Measurements from ENCODE around the gene IKBIP. TPM values are rescaled to one million over a fixed set of nuclear protein-coding genes. Genes with fewer than 3 reads are reported as not detected.
"Not testable (repeated sequence)": the region's sequence is repeated elsewhere in the genome, so short reads cannot be mapped to it uniquely, and the experiment has no call there.

IKBIP gene
- total and polyA plus RNA-seq, 9 donors = 22.2 to 34.8 (median 23.7) TPM

GRCh38 chr12:98579835-98580234, 64.8 kb downstream of the IKBIP start:
- no peak overlapping the region for H3K4me3 ChIP-seq (ENCODE audit: low read length)
- no peaks in the 10 kb centered on the region for H3K36me3 ChIP-seq (ENCODE audit: control insufficient read depth, insufficient read depth, low read length)
- no peaks in the 10 kb centered on the region for H3K4me1 ChIP-seq (ENCODE audit: control insufficient read depth, insufficient read depth, low read length)
- H3K9me3 ChIP-seq (replicated peaks; ENCODE audit: control insufficient read depth, low read depth, low read length) = no peaks in the 10 kb centered on the region
- DNase-seq = no peak
- H3K27me3 ChIP-seq (ENCODE audit: control insufficient read depth, insufficient read depth, low read length) = no peaks in the 10 kb centered on the region
- 83% methylated on average over 3 of the region's 3 CpGs for WGBS (ENCODE audit: insufficient coverage)
- no peak overlapping the region for H3K27ac ChIP-seq (ENCODE audit: low read length)

- no peaks in the 10 kb centered on the region for H3K9me3 ChIP-seq (replicated peaks; ENCODE audit: control insufficient read depth, low read depth, low read length)
Observed at GRCh38 chr12:98579347-98579746, 65.2 kb downstream of the IKBIP start.

GRCh38 chr12:98578821-98579220, 65.8 kb downstream of the IKBIP start:
- Histone ChIP-seq H3K4me3 (ENCODE audit: low read length) (no peak overlapping the region), H3K27me3 (ENCODE audit: control insufficient read depth, insufficient read depth, low read length) (no peaks in the 10 kb centered on the region), H3K27ac (ENCODE audit: low read length) (no peak overlapping the region), H3K9me3 (replicated peaks; ENCODE audit: control insufficient read depth, low read depth, low read length) (no peaks in the 10 kb centered on the region), H3K4me1 (ENCODE audit: control insufficient read depth, insufficient read depth, low read length) (no peaks in the 10 kb centered on the region), H3K36me3 (ENCODE audit: control insufficient read depth, insufficient read depth, low read length) (no peaks in the 10 kb centered on the region)
- no CpG with 5 or more reads among the region's 2 CpGs for WGBS (ENCODE audit: insufficient coverage)
- DNase-seq = no peak

More at GRCh38 chr12:98579347-98579746, 65.2 kb downstream of the IKBIP start:
- Histone ChIP-seq H3K27ac (ENCODE audit: low read length) (no peak overlapping the region), H3K27me3 (ENCODE audit: control insufficient read depth, insufficient read depth, low read length) (no peaks in the 10 kb centered on the region), H3K4me1 (ENCODE audit: control insufficient read depth, insufficient read depth, low read length) (no peaks in the 10 kb centered on the region), H3K36me3 (ENCODE audit: control insufficient read depth, insufficient read depth, low read length) (no peaks in the 10 kb centered on the region), H3K4me3 (ENCODE audit: low read length) (no peak overlapping the region)
- no peak for DNase-seq
- 59% methylated on average over 3 of the region's 5 CpGs for WGBS (ENCODE audit: insufficient coverage)

GRCh38 chr12:98578392-98578791, 66.2 kb downstream of the IKBIP start:
- no CpG with 5 or more reads among the region's 1 CpG for WGBS (ENCODE audit: insufficient coverage)

GRCh38 chr12:98576795-98577194, 67.8 kb downstream of the IKBIP start:
- no CpG with 5 or more reads among the region's 2 CpGs for WGBS (ENCODE audit: insufficient coverage)

More at GRCh38 chr12:98578392-98578791, 66.2 kb downstream of the IKBIP start:
- H3K4me1 ChIP-seq (ENCODE audit: control insufficient read depth, insufficient read depth, low read length) = no peaks in the 10 kb centered on the region
- no peak overlapping the region for H3K27ac ChIP-seq (ENCODE audit: low read length)
- no peak overlapping the region for H3K4me3 ChIP-seq (ENCODE audit: low read length)
- no peaks in the 10 kb centered on the region for H3K27me3 ChIP-seq (ENCODE audit: control insufficient read depth, insufficient read depth, low read length)
- no peaks in the 10 kb centered on the region for H3K9me3 ChIP-seq (replicated peaks; ENCODE audit: control insufficient read depth, low read depth, low read length)
- no peak for DNase-seq
- no peaks in the 10 kb centered on the region for H3K36me3 ChIP-seq (ENCODE audit: control insufficient read depth, insufficient read depth, low read length)

GRCh38 chr12:98575013-98575412, 69.6 kb downstream of the IKBIP start:
- Histone ChIP-seq H3K9me3 (replicated peaks; ENCODE audit: control insufficient read depth, low read depth, low read length) (no peaks in the 10 kb centered on the region), H3K4me3 (ENCODE audit: low read length) (no peak overlapping the region), H3K27ac (ENCODE audit: low read length) (no peak overlapping the region), H3K4me1 (ENCODE audit: control insufficient read depth, insufficient read depth, low read length) (no peaks in the 10 kb centered on the region), H3K36me3 (ENCODE audit: control insufficient read depth, insufficient read depth, low read length) (no peaks in the 10 kb centered on the region), H3K27me3 (ENCODE audit: control insufficient read depth, insufficient read depth, low read length) (no peaks in the 10 kb centered on the region)
- 86% methylated on average over 1 of the region's 4 CpGs for WGBS (ENCODE audit: insufficient coverage)
- DNase-seq = no peak

More at GRCh38 chr12:98576795-98577194, 67.8 kb downstream of the IKBIP start:
- not testable (repeated sequence) for DNase-seq; H3K27ac ChIP-seq (ENCODE audit: low read length); H3K9me3 ChIP-seq (replicated peaks; ENCODE audit: control insufficient read depth, low read depth, low read length); H3K4me3 ChIP-seq (ENCODE audit: low read length); H3K27me3 ChIP-seq (ENCODE audit: control insufficient read depth, insufficient read depth, low read length); H3K36me3 ChIP-seq (ENCODE audit: control insufficient read depth, insufficient read depth, low read length); H3K4me1 ChIP-seq (ENCODE audit: control insufficient read depth, insufficient read depth, low read length)

Other genes with a start within 250 kb of the IKBIP start
- gene TMPO, start 129.2 kb downstream of the IKBIP start, total RNA-seq = 91.0 TPM
- 100 to 1,000 TPM in 1 of 8 donors, 10 to 100 TPM in 7; 67.1 to 108 (median 85.9) TPM for gene TMPO, start 129.2 kb downstream of the IKBIP start, polyA plus RNA-seq (ENCODE audit: insufficient read depth in 1 of 8, insufficient read length in 8 of 8, low replicate concordance in 1 of 8)
- gene SLC25A3, start 51.1 kb downstream of the IKBIP start, total RNA-seq = 705 TPM
- gene SLC25A3, start 51.1 kb downstream of the IKBIP start, polyA plus RNA-seq (ENCODE audit: insufficient read depth in 1 of 8, insufficient read length in 8 of 8, low replicate concordance in 1 of 8) = 100 to 1,000 TPM; 640 to 758 (median 696) TPM
- gene APAF1, start 502 bp upstream of the IKBIP start, total RNA-seq = 25.5 TPM
- 10 to 100 TPM; 22.0 to 35.2 (median 27.9) TPM for gene APAF1, start 502 bp upstream of the IKBIP start, polyA plus RNA-seq (ENCODE audit: insufficient read depth in 1 of 8, insufficient read length in 8 of 8, low replicate concordance in 1 of 8)